MCF 10A (cell line): ENCODE measurements around the gene NSUN4. TPM values are rescaled to one million over a fixed set of nuclear protein-coding genes. Genes with fewer than 3 reads are reported as not detected.
A peak's percentile ranks its signal among the peaks of the same experiment; 100 is the strongest.

Experiments used
- BruUV-seq: library from RNA; stranded (reverse); fragments of 400-500 nt; replicated peaks from 2 replicates; lab custom pipeline; 2021; lab: Mats Ljungman, UMichigan
- CTCF ChIA-PET: fragments of 300-600 bp; sonication (Branson Sonifier 250); formaldehyde crosslinking; extraction: SDS; loops from one replicate; lab custom pipeline; 2021; ENCODE audit warnings: antibody characterized with exemption, inconsistent platforms; lab: Yijun Ruan, JAX
- POLR2A ChIA-PET: fragments of 300-600, 350-650 bp; sonication (Branson Sonifier 250); formaldehyde crosslinking; extraction: SDS; loops from one replicate; lab custom pipeline; 2020; ENCODE audit warnings: antibody characterized with exemption, inconsistent platforms; lab: Yijun Ruan, JAX
- DNase-seq: peaks from one replicate; pipeline ENCODE4 v3.0.0-alpha.2; 2018; ENCODE audit not compliant: unreplicated experiment
- H3K27ac Mint-ChIP-seq: one replicate; pipeline ENCODE4 v1.8.0; 2022; ENCODE audit warnings: mild to moderate bottlenecking, low read depth, mixed read lengths; ENCODE audit not compliant: unreplicated experiment
- H3K27me3 Mint-ChIP-seq: one replicate; pipeline ENCODE4 v1.8.0; 2022; ENCODE audit warnings: mixed read lengths; ENCODE audit not compliant: insufficient read depth, unreplicated experiment
- H3K36me3 Mint-ChIP-seq: one replicate; pipeline ENCODE4 v1.8.0; 2022; ENCODE audit warnings: mild to moderate bottlenecking, moderate library complexity, mixed read lengths; ENCODE audit not compliant: insufficient read depth, unreplicated experiment
- H3K4me1 Mint-ChIP-seq: one replicate; pipeline ENCODE4 v1.8.0; 2022; ENCODE audit warnings: mixed read lengths; ENCODE audit not compliant: insufficient read depth, unreplicated experiment
- H3K4me3 Mint-ChIP-seq: one replicate; pipeline ENCODE4 v1.8.0; 2022; ENCODE audit warnings: mild to moderate bottlenecking, moderate library complexity, mixed read lengths; ENCODE audit not compliant: unreplicated experiment
- H3K9me3 Mint-ChIP-seq: one replicate; pipeline ENCODE4 v1.8.0; 2022; ENCODE audit warnings: mixed read lengths; ENCODE audit not compliant: unreplicated experiment
- intact Hi-C: fragments of 100-400 bp; cut with micrococcal nuclease; formaldehyde crosslinking; loops from 2 replicates; pipeline ENCODE4 v1.14.1; 2022
- total RNA-seq: library from RNA; stranded (reverse); gene quantifications from 2 replicates; pipeline ENCODE4 v1.2.3, GENCODE V29; 2022
- TF ChIP-seq, protein P1 (sequence below): fragments of 200-600 bp; IDR thresholded peaks from one replicate; pipeline ENCODE4 v1.8.0; 2022; ENCODE audit warnings: antibody characterized with exemption, mild to moderate bottlenecking; ENCODE audit not compliant: unreplicated experiment

Gene NSUN4
- total RNA-seq, 1 experiment from 2014 or later: 28.4 TPM

GRCh38 chr1:46306159-46306530 lies 34.5 kb upstream of the NSUN4 start:
- no TSS peak for BruUV-seq
- ChIA-PET POLR2A (interaction anchor here (2.1 kb wide), 1 partner anchor 27 kb away, joined by 6 read pairs; no protein-coding TSS in a partner anchor), CTCF (no interaction called here)
- Mint-ChIP-seq H3K27ac (no peak overlapping the region), H3K9me3 (no peaks in the 10 kb centered on the region), H3K4me3 (peak overlapping the region; percentile 99), H3K36me3 (peaks cover 54% of the 10 kb centered on the region), H3K4me1 (peaks cover 28% of the 10 kb centered on the region), H3K27me3 (no peaks in the 10 kb centered on the region)
- TF ChIP-seq, protein P1, sequence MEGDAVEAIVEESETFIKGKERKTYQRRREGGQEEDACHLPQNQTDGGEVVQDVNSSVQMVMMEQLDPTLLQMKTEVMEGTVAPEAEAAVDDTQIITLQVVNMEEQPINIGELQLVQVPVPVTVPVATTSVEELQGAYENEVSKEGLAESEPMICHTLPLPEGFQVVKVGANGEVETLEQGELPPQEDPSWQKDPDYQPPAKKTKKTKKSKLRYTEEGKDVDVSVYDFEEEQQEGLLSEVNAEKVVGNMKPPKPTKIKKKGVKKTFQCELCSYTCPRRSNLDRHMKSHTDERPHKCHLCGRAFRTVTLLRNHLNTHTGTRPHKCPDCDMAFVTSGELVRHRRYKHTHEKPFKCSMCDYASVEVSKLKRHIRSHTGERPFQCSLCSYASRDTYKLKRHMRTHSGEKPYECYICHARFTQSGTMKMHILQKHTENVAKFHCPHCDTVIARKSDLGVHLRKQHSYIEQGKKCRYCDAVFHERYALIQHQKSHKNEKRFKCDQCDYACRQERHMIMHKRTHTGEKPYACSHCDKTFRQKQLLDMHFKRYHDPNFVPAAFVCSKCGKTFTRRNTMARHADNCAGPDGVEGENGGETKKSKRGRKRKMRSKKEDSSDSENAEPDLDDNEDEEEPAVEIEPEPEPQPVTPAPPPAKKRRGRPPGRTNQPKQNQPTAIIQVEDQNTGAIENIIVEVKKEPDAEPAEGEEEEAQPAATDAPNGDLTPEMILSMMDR: no peak
- DNase-seq: no peak
- intact Hi-C loops: no loop called here

- H3K27me3 Mint-ChIP-seq: no peaks in the 10 kb centered on the region
- BruUV-seq: no TSS peak
- ChIA-PET POLR2A (interaction anchor here (0.6 to 0.9 kb wide), 3 partner anchors 8 to 458 kb away, joined by 3 to 4 read pairs (median 3); no protein-coding TSS in a partner anchor), CTCF (interaction anchor here (0.7 to 2.7 kb wide), 3 partner anchors 33 to 38 kb away, joined by 3 to 13 read pairs (median 5); no protein-coding TSS in a partner anchor)
- no peak for DNase-seq
- TF ChIP-seq, protein P1: no peak
- peaks cover 21% of the 10 kb centered on the region for H3K4me1 Mint-ChIP-seq
- H3K36me3 Mint-ChIP-seq: peaks cover 82% of the 10 kb centered on the region
- no peaks in the 10 kb centered on the region for H3K9me3 Mint-ChIP-seq
- H3K4me3 Mint-ChIP-seq: no peak overlapping the region
- no peak overlapping the region for H3K27ac Mint-ChIP-seq
- intact Hi-C loops: no loop called here
Measured at GRCh38 chr1:46309401-46310159, 31.0 kb upstream of the NSUN4 start.

- no TSS peak for BruUV-seq
- intact Hi-C loops: no loop called here
- H3K36me3 Mint-ChIP-seq: peaks cover 90% of the 10 kb centered on the region
- no peaks in the 10 kb centered on the region for H3K9me3 Mint-ChIP-seq
- H3K27ac Mint-ChIP-seq: no peak overlapping the region
- CTCF ChIA-PET: interaction anchor here (0.7 kb wide), 1 partner anchor 37 kb away, joined by 3 read pairs; no protein-coding TSS in a partner anchor
- POLR2A ChIA-PET: interaction anchor here (0.6 to 0.9 kb wide), 3 partner anchors 9 to 459 kb away, joined by 3 to 4 read pairs (median 3); no protein-coding TSS in a partner anchor
- DNase-seq: no peak
- H3K4me3 Mint-ChIP-seq: no peak overlapping the region
- TF ChIP-seq, protein P1: no peak
- H3K4me1 Mint-ChIP-seq: peaks cover 24% of the 10 kb centered on the region
- H3K27me3 Mint-ChIP-seq: no peaks in the 10 kb centered on the region
Measured at GRCh38 chr1:46310321-46310720, 30.3 kb upstream of the NSUN4 start.

DNA sequence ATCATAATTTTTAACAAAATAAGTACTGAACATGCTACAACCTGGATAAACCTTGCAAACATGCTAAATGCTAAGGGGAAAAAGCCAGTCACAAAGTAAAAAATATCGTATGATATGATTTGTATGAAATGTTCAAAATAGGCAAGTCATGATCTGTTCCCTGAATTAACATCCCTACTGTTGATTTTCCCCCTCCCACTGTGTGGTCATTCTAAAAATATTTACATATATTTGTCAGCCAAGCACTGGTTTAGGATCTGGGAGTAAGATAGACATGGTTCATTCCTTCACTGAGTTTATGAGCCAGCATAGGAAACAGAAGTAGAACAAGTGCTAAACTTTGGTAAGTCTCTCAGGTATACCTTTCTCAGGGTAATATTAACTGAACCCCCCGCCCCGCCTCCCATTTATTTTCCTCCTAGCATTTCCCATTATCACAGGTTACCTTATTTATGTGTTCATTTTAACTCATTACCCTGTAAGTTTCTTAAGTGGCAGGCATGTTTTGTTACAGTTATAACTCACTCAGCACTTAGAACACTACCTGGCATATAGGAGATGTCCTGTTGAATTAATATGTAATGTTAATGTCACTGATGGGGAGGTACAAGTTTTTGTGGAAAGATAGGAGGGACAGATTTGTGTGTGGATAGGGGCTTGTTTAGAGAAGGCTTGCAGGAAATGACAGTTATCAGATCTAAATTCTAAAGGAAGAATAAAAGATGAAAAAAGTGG lies 24.8 kb upstream of the NSUN4 start:
- ChIA-PET CTCF (no interaction called here), POLR2A (interaction anchor here (0.6 to 1.8 kb wide), 4 partner anchors 13 to 713 kb away, joined by 3 to 6 read pairs (median 4); partner anchors contain the start of genes LRRC41, NSUN4 and UQCRH)
- Mint-ChIP-seq H3K36me3 (peaks cover 68% of the 10 kb centered on the region), H3K9me3 (no peaks in the 10 kb centered on the region), H3K27me3 (no peaks in the 10 kb centered on the region), H3K27ac (no peak overlapping the region), H3K4me1 (peaks cover 5% of the 10 kb centered on the region), H3K4me3 (no peak overlapping the region)
- no TSS peak for BruUV-seq
- DNase-seq: no peak
- intact Hi-C loops: no loop called here
- TF ChIP-seq, protein P1: no peak
